K562 (cell line): Measurements from ENCODE around the gene BAG5.

Experiments used
- BRCA1 ChIP-seq, 2 experiments: fragments of 450-650 bp in 1 of 2; sonication (generic) in 1 of 2; formaldehyde crosslinking in 1 of 2; IDR thresholded peaks; 2 replicates each; pipeline versions ENCODE4 v1.5.0 to v1.6.1; 2017 to 2020; ENCODE audit warnings: mild to moderate bottlenecking in 1 of 2, missing genetic modification reagents in 1 of 2
- CTCF ChIP-seq, 3 experiments: IDR thresholded peaks in 2 of 3; conservative IDR thresholded peaks in 1 of 3; 2 replicates each; pipeline ENCODE4 v1.5.1; 2011 to 2012; ENCODE audit warnings: low read length in 3 of 3, mild to moderate bottlenecking in 3 of 3, control low read depth in 2 of 3, improper control_type of control experiment in 1 of 3, inconsistent platforms in 1 of 3, low read depth in 1 of 3, mixed read lengths in 1 of 3, moderate library complexity in 1 of 3; ENCODE audit not compliant: insufficient read depth in 2 of 3
- ELF1 ChIP-seq: fragments of 200-800 bp; sonication (Bioruptor generic); IDR thresholded peaks from 2 replicates; pipeline ENCODE4 v1.6.1; 2016; ENCODE audit warnings: missing genetic modification characterization, missing compliant biosample characterization
- EZH2 ChIP-seq: IDR thresholded peaks from 2 replicates; pipeline ENCODE4 v1.6.1; 2012; ENCODE audit warnings: low read depth, mild to moderate bottlenecking, inconsistent platforms, low read length, borderline replicate concordance
- MEIS2 ChIP-seq: fragments of 450-650 bp; IDR thresholded peaks from 2 replicates; pipeline ENCODE4 v1.6.1; 2014; ENCODE audit warnings: mild to moderate bottlenecking; ENCODE audit not compliant: partially characterized antibody
- RBM34 ChIP-seq: fragments of 200-400 bp; formaldehyde crosslinking; IDR thresholded peaks from 2 replicates; pipeline ENCODE4 v1.6.1; 2018; ENCODE audit warnings: low read length, borderline replicate concordance; ENCODE audit not compliant: insufficient read depth
- USF1 ChIP-seq: sonication (generic); formaldehyde crosslinking; IDR thresholded peaks from 2 replicates; pipeline ENCODE4 v1.9.0; 2022; ENCODE audit warnings: mild to moderate bottlenecking, missing genetic modification reagents
- ZNF124 ChIP-seq: sonication (generic); formaldehyde crosslinking; IDR thresholded peaks from 2 replicates; pipeline ENCODE4 v1.8.1; 2022; ENCODE audit warnings: missing genetic modification reagents
- ZNF133 ChIP-seq: fragments of 250-450 bp; sonication (Bioruptor Pico); IDR thresholded peaks from 2 replicates; pipeline ENCODE4 v1.4.0; 2020; ENCODE audit warnings: mild to moderate bottlenecking
- ZNF24 ChIP-seq: fragments of 450-650 bp; IDR thresholded peaks from 2 replicates; pipeline ENCODE4 v1.6.1; 2016
- ZNF316 ChIP-seq: fragments of 450-650 bp; IDR thresholded peaks from 2 replicates; pipeline ENCODE4 v1.6.1; 2016
- TF ChIP-seq, protein P1 (sequence below), 2 experiments: IDR thresholded peaks in 1 of 2; conservative IDR thresholded peaks in 1 of 2; 2 replicates each; pipeline ENCODE4 v1.6.1; 2016; ENCODE audit warnings: low read depth in 2 of 2, mild to moderate bottlenecking in 1 of 2, missing compliant biosample characterization in 1 of 2, missing genetic modification characterization in 1 of 2, moderate library complexity in 1 of 2
- TF ChIP-seq, protein P2 (sequence below): sonication (generic); formaldehyde crosslinking; IDR thresholded peaks from 2 replicates; pipeline ENCODE4 v1.8.1; 2023; ENCODE audit warnings: mild to moderate bottlenecking, missing genetic modification reagents

- TF ChIP-seq CTCF (IDR thresholded peaks at IDR 0.05 in 2 of 3, conservative IDR thresholded peaks at IDR 0.05 in 1 of 3; ENCODE audit: insufficient read depth in 2 of 3, low read depth in 1 of 3, low read length in 3 of 3) (0 out of 6 replicates have a peak, but pooled peaks of 1 of the 3 experiments have one; percentile 6), ZNF316 (no peak), RBM34 (no peak), ZNF133 (no peak), EZH2 (no peak), ELF1 (tag) (no peak), ZNF124 (CRISPR knock-in tag) (no peak), ZNF24 (no peak), BRCA1 (IDR thresholded peaks at IDR 0.05) (no peak), BRCA1 (CRISPR knock-in tag; IDR thresholded peaks at IDR 0.05) (no peak), USF1 (CRISPR knock-in tag) (no peak), MEIS2 (no peak)
- TF ChIP-seq, protein P1, sequence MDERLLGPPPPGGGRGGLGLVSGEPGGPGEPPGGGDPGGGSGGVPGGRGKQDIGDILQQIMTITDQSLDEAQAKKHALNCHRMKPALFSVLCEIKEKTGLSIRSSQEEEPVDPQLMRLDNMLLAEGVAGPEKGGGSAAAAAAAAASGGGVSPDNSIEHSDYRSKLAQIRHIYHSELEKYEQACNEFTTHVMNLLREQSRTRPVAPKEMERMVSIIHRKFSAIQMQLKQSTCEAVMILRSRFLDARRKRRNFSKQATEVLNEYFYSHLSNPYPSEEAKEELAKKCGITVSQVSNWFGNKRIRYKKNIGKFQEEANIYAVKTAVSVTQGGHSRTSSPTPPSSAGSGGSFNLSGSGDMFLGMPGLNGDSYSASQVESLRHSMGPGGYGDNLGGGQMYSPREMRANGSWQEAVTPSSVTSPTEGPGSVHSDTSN (CRISPR knock-in tag; IDR thresholded peaks at IDR 0.05; ENCODE audit: low read depth) = no peak
- TF ChIP-seq, protein P1 (tag; conservative IDR thresholded peaks at IDR 0.05; ENCODE audit: low read depth) = no peak
- TF ChIP-seq, protein P2, sequence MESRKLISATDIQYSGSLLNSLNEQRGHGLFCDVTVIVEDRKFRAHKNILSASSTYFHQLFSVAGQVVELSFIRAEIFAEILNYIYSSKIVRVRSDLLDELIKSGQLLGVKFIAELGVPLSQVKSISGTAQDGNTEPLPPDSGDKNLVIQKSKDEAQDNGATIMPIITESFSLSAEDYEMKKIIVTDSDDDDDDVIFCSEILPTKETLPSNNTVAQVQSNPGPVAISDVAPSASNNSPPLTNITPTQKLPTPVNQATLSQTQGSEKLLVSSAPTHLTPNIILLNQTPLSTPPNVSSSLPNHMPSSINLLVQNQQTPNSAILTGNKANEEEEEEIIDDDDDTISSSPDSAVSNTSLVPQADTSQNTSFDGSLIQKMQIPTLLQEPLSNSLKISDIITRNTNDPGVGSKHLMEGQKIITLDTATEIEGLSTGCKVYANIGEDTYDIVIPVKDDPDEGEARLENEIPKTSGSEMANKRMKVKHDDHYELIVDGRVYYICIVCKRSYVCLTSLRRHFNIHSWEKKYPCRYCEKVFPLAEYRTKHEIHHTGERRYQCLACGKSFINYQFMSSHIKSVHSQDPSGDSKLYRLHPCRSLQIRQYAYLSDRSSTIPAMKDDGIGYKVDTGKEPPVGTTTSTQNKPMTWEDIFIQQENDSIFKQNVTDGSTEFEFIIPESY (CRISPR knock-in tag) = no peak
These were observed 12.8 kb downstream of the BAG5 start for GRCh38 chr14:103549361-103550311.
